Endothelial cell of umbilical vein (primary cell): ENCODE data around the gene TPK1. TPM values are rescaled to one million over a fixed set of nuclear protein-coding genes. Genes with fewer than 3 reads are reported as not detected.

Source experiments
- BruUV-seq: library from RNA; stranded (reverse); fragments of 400-500 nt; replicated peaks from 2 replicates; lab custom pipeline; 2021; lab: Mats Ljungman, UMichigan
- CTCF ChIA-PET: fragments of 300-600, 350-600 bp; sonication (Branson Sonifier 250); formaldehyde crosslinking; loops from one replicate; lab custom pipeline; 2021; ENCODE audit warnings: antibody characterized with exemption, inconsistent platforms; lab: Charles Lee
- POLR2A ChIA-PET: fragments of 300-600, 350-600 bp; sonication (Branson Sonifier 250); formaldehyde crosslinking; loops from one replicate; lab custom pipeline; 2021; ENCODE audit warnings: antibody characterized with exemption, inconsistent platforms; lab: Charles Lee
- DNase-seq: peaks from one replicate; pipeline ENCODE4 v3.0.0-alpha.2; 2011; ENCODE audit warnings: low read depth, low spot score
- FAIRE-seq: peaks from 2 replicates; lab custom pipeline; 2011; peaks lifted over from hg19 to GRCh38; lab: Jason Lieb, UNC
- H2AFZ ChIP-seq: 2 replicates; pipeline ENCODE4 v1.6.0; 2012; ENCODE audit warnings: low read depth, low read length, control low read depth, inconsistent platforms
- H3K27ac ChIP-seq: 2 replicates; pipeline ENCODE4 v1.5.1; 2011; ENCODE audit warnings: low read depth, mild to moderate bottlenecking, control low read depth, low read length, moderate library complexity; ENCODE audit not compliant: insufficient read depth
- H3K27me3 ChIP-seq, 2 experiments: 2 replicates each; pipeline versions ENCODE4 v1.6.0 to v1.6.1; 2011; ENCODE audit warnings: low read length in 2 of 2, mixed read lengths in 1 of 2; ENCODE audit not compliant: control insufficient read depth in 2 of 2, insufficient read depth in 2 of 2
- H3K36me3 ChIP-seq, 2 experiments: 2 replicates in 1 of 2; 3 replicates in 1 of 2; pipeline ENCODE4 v1.5.1; 2011; ENCODE audit warnings: low read length in 2 of 2, mild to moderate bottlenecking in 1 of 2, moderate library complexity in 1 of 2; ENCODE audit not compliant: control insufficient read depth in 2 of 2, insufficient read depth in 2 of 2; ENCODE audit errors: extremely low read depth in 1 of 2
- H3K4me1 ChIP-seq: 3 replicates; pipeline ENCODE4 v1.5.1; 2011; ENCODE audit warnings: mild to moderate bottlenecking, low read length; ENCODE audit not compliant: control insufficient read depth, insufficient read depth; ENCODE audit errors: extremely low read depth
- H3K4me2 ChIP-seq: 2 replicates; pipeline ENCODE4 v1.6.1; 2011; ENCODE audit warnings: low read length, control low read depth, mixed read lengths; ENCODE audit not compliant: insufficient read depth
- H3K4me3 ChIP-seq, 3 experiments: fragments of 200-600 bp in 1 of 3; sonication (generic), shearing (Covaris generic) in 1 of 3; replicated peaks in 1 of 3; 2 replicates each; pipeline ENCODE4 v1.5.1; 2011 to 2016; ENCODE audit warnings: control low read depth in 3 of 3, low read length in 3 of 3, mild to moderate bottlenecking in 2 of 3, inconsistent platforms in 1 of 3, low read depth in 1 of 3, moderate library complexity in 1 of 3; ENCODE audit not compliant: insufficient read depth in 1 of 3
- H3K79me2 ChIP-seq: 2 replicates; pipeline ENCODE4 v1.6.0; 2012; ENCODE audit warnings: low read length, inconsistent platforms; ENCODE audit not compliant: control insufficient read depth, insufficient read depth
- H3K9ac ChIP-seq: replicated peaks from 2 replicates; pipeline ENCODE3; 2011; ENCODE audit warnings: low read length, control low read depth; ENCODE audit not compliant: insufficient read depth; ENCODE audit errors: extremely low read depth
- H3K9me1 ChIP-seq: replicated peaks from 3 replicates; pipeline ENCODE4 v1.6.0; 2011; ENCODE audit warnings: mild to moderate bottlenecking, low read length; ENCODE audit not compliant: control insufficient read depth, insufficient read depth; ENCODE audit errors: extremely low read depth
- H3K9me3 ChIP-seq: replicated peaks from 2 replicates; pipeline ENCODE4 v1.5.1; 2012; ENCODE audit warnings: low read length, inconsistent platforms; ENCODE audit not compliant: control insufficient read depth, insufficient read depth
- H4K20me1 ChIP-seq: replicated peaks from 2 replicates; pipeline ENCODE3; 2011; ENCODE audit warnings: mild to moderate bottlenecking, low read length; ENCODE audit not compliant: control insufficient read depth, insufficient read depth; ENCODE audit errors: extremely low read depth
- CTCF ChIP-seq, 2 donors: IDR thresholded peaks; 1 replicate in 1 of 2; 2 replicates in 1 of 2; pipeline ENCODE4 v1.5.1; 2011; ENCODE audit warnings: low read length in 2 of 2, mild to moderate bottlenecking in 2 of 2, moderate library complexity in 2 of 2, control low read depth in 1 of 2, inconsistent platforms in 1 of 2, low read depth in 1 of 2; ENCODE audit not compliant: insufficient read depth in 1 of 2; ENCODE audit errors: extremely low read depth in 1 of 2
- EZH2 ChIP-seq: IDR thresholded peaks from 2 replicates; pipeline ENCODE4 v1.6.1; 2012; ENCODE audit warnings: borderline replicate concordance, low read depth, mild to moderate bottlenecking, moderate library complexity, low read length, inconsistent platforms; ENCODE audit not compliant: severe bottlenecking
- FOS ChIP-seq: IDR thresholded peaks from 2 replicates; pipeline ENCODE4 v1.6.1; 2011; ENCODE audit warnings: mild to moderate bottlenecking, low read length, moderate library complexity, borderline replicate concordance; ENCODE audit not compliant: insufficient read depth
- GATA2 ChIP-seq: IDR thresholded peaks from 2 replicates; pipeline ENCODE4 v1.7.0; 2011; ENCODE audit warnings: low read depth, mild to moderate bottlenecking, moderate library complexity, mixed read lengths, low read length; ENCODE audit not compliant: insufficient read length, insufficient read depth
- JUN ChIP-seq: IDR thresholded peaks from 2 replicates; pipeline ENCODE4 v1.6.1; 2011; ENCODE audit warnings: borderline replicate concordance, low read depth; ENCODE audit not compliant: insufficient read length, insufficient read depth
- MAX ChIP-seq: IDR thresholded peaks from 2 replicates; pipeline ENCODE4 v1.6.1; 2011; ENCODE audit not compliant: insufficient read depth, insufficient read length
- MYC ChIP-seq: IDR thresholded peaks from one replicate; pipeline ENCODE4 v1.6.1; 2011; ENCODE audit warnings: mild to moderate bottlenecking, low read depth, low read length
- POLR2A ChIP-seq: IDR thresholded peaks from 2 replicates; pipeline ENCODE4 v1.6.1; 2012; ENCODE audit warnings: low read depth, mild to moderate bottlenecking, control low read depth, low read length
- POLR2AphosphoS5 ChIP-seq: IDR thresholded peaks from 2 replicates; pipeline ENCODE4 v1.6.1; 2012; ENCODE audit warnings: low read depth, mild to moderate bottlenecking, control low read depth, low read length, moderate library complexity; ENCODE audit not compliant: insufficient read depth
- dilution Hi-C: fragments of 300-500 bp; cut with MboI; formaldehyde crosslinking; loops from one replicate; pipeline ENCODE4 v1.15.0; 2019; ENCODE audit warnings: low sequenced_read_pairs; ENCODE audit not compliant: extremely low pct_ligation_motif_present
- intact Hi-C: fragments of 100-400 bp; cut with micrococcal nuclease; formaldehyde crosslinking; loops from one replicate; pipeline ENCODE4 v1.10.0; 2022
- polyA plus RNA-seq, 4 experiments: library from polyadenylated mRNA; depleted of rRNA in 3 of 4; stranded (reverse) in 3 of 4; unstranded in 1 of 4; fragments of >200 nt; gene quantifications; 2 replicates each; pipeline versions ENCODE4 v1.2.1 to v1.2.3, GENCODE V29; 2011 to 2012; ENCODE audit warnings: missing spikeins in 1 of 4
- total RNA-seq: library from RNA; stranded (reverse); gene quantifications from 2 replicates; pipeline ENCODE4 v1.2.3, GENCODE V29; 2021

Gene TPK1
- total and polyA plus RNA-seq, 2 donors (not counting 3 experiments of a cell fraction or from before 2014, with no cell fraction given): 7.5 to 9.3 TPM

- H3K27ac ChIP-seq: no peak overlapping the region
- FAIRE-seq: no peak
- no TSS peak for BruUV-seq
- H3K9me3 ChIP-seq: no peaks in the 10 kb centered on the region
- H3K36me3 ChIP-seq: no peaks in the 10 kb centered on the region
- dilution Hi-C loops: no loop called here
- POLR2A ChIA-PET: no interaction called here
- H3K4me1 ChIP-seq: peaks cover 9% of the 10 kb centered on the region
- DNase-seq: peak; percentile 57
- no peak overlapping the region for H3K4me3 ChIP-seq
- no peaks in the 10 kb centered on the region for H4K20me1 ChIP-seq
- CTCF ChIA-PET: no interaction called here
- no peak for TF ChIP-seq MYC
- TF ChIP-seq MAX: no peak
- TF ChIP-seq POLR2A: no peak
- no peak for TF ChIP-seq POLR2AphosphoS5
- TF ChIP-seq EZH2: no peak
- no peak for TF ChIP-seq JUN
- TF ChIP-seq CTCF (IDR thresholded peaks at IDR 0.05; ENCODE audit: extremely low read depth in 1 of 2, insufficient read depth in 1 of 2, low read depth in 1 of 2, low read length in 2 of 2): no peak
- TF ChIP-seq GATA2: no peak
- no peak for TF ChIP-seq FOS
- no peak overlapping the region for H3K9ac ChIP-seq
- H3K27me3 ChIP-seq: no peaks in the 10 kb centered on the region
- intact Hi-C loops: no loop called here
- H3K79me2 ChIP-seq: no peaks in the 10 kb centered on the region
- no peak overlapping the region for H2AFZ ChIP-seq
- H3K4me2 ChIP-seq: no peak overlapping the region
- H3K9me1 ChIP-seq: no peaks in the 10 kb centered on the region
Observed at GRCh38 chr7:144814299-144814698, 21.6 kb downstream of the TPK1 start.
